ENCODE measurements around the gene SLC39A8.

The SLC39A8 gene

DNA sequence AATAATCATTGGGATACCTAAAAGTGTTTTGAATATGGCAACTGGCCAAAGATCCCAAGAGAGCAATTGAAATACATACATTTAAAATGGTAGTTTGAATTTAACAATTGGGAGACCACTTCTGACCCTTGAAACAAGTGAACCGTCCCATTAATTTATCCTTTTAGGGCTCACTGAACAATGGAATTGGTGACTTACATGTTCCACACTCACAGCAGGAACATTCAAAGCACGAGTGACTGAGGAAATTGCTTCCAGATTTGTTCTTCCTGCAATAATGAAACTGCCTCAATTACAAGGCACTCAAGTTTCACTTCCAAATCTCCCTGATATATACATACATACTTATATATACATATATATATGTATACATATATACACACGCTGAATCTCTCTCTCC lies 20.6 kb downstream of the SLC39A8 start (continued):
- TF ChIP-seq FEZF1 (tag by site-specific recombination; IDR thresholded peaks at IDR 0.05), result peak; percentile 35; the same call in 1 of the 2 replicates

DNA sequence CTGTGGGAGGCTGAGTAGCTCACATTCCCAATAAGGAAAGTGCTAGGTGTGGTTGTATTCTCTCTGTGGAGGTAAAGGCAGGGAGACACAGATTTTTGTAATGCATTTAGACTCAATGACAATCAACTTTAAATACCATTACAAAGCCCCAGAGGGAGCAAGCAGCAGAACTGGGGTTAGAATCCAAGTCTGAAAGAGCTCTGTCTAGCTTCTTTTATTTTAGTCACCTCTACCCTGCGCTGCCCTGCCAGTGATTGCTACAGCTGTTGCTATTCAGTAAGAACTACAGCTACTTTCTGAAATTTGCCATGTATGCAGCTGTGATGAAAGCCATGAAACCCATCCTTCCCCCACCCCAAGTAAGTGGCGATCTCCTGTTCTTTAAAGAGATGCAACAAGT lies 22.5 kb downstream of the SLC39A8 start:
- Histone ChIP-seq H3K9me3 (ENCODE audit: control insufficient read depth, insufficient read depth, low read depth, low read length) (no peaks in the 10 kb centered on the region), H3K4me3 (ENCODE audit: low read depth, low read length) (no peak overlapping the region), H3K36me3 (ENCODE audit: control insufficient read depth in 2 of 2, insufficient read depth in 1 of 2, low read length in 2 of 2) (no peaks in the 10 kb centered on the region), H3K4me1 (ENCODE audit: control insufficient read depth, insufficient read depth, low read length) (no peaks in the 10 kb centered on the region), H3K27ac (ENCODE audit: extremely low read depth, low read depth, low read length) (no peak overlapping the region)
- ChIA-PET POLR2A (interaction anchor here (1.6 kb wide), 1 partner anchor 22 kb away, joined by 3 read pairs; the partner anchor contains the start of gene SLC39A8), CTCF (interaction anchor here (1.5 kb wide), 1 partner anchor 23 kb away, joined by 5 read pairs; no protein-coding TSS in a partner anchor)
- TF ChIP-seq ZNF610 (tag by site-specific recombination; IDR thresholded peaks at IDR 0.05; ENCODE audit: borderline replicate concordance) (no peak), ZNF394 (tag by site-specific recombination; IDR thresholded peaks at IDR 0.05; ENCODE audit: borderline replicate concordance) (no peak), ZNF184 (tag by site-specific recombination; IDR thresholded peaks at IDR 0.05) (no peak), ZNF169 (tag by site-specific recombination; IDR thresholded peaks at IDR 0.05) (no peak), ZNF335 (tag by site-specific recombination; conservative IDR thresholded peaks at IDR 0.05) (no peak), ZNF501 (tag by site-specific recombination; IDR thresholded peaks at IDR 0.05) (no peak), OSR2 (tag by site-specific recombination; IDR thresholded peaks at IDR 0.05) (no peak), FEZF1 (tag by site-specific recombination; IDR thresholded peaks at IDR 0.05) (no peak), SP7 (tag by site-specific recombination; IDR thresholded peaks at IDR 0.05) (no peak)
- TF ChIP-seq, protein P1, sequence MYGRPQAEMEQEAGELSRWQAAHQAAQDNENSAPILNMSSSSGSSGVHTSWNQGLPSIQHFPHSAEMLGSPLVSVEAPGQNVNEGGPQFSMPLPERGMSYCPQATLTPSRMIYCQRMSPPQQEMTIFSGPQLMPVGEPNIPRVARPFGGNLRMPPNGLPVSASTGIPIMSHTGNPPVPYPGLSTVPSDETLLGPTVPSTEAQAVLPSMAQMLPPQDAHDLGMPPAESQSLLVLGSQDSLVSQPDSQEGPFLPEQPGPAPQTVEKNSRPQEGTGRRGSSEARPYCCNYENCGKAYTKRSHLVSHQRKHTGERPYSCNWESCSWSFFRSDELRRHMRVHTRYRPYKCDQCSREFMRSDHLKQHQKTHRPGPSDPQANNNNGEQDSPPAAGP (tag by site-specific recombination; IDR thresholded peaks at IDR 0.05), result no peak
- TF ChIP-seq, protein P2, sequence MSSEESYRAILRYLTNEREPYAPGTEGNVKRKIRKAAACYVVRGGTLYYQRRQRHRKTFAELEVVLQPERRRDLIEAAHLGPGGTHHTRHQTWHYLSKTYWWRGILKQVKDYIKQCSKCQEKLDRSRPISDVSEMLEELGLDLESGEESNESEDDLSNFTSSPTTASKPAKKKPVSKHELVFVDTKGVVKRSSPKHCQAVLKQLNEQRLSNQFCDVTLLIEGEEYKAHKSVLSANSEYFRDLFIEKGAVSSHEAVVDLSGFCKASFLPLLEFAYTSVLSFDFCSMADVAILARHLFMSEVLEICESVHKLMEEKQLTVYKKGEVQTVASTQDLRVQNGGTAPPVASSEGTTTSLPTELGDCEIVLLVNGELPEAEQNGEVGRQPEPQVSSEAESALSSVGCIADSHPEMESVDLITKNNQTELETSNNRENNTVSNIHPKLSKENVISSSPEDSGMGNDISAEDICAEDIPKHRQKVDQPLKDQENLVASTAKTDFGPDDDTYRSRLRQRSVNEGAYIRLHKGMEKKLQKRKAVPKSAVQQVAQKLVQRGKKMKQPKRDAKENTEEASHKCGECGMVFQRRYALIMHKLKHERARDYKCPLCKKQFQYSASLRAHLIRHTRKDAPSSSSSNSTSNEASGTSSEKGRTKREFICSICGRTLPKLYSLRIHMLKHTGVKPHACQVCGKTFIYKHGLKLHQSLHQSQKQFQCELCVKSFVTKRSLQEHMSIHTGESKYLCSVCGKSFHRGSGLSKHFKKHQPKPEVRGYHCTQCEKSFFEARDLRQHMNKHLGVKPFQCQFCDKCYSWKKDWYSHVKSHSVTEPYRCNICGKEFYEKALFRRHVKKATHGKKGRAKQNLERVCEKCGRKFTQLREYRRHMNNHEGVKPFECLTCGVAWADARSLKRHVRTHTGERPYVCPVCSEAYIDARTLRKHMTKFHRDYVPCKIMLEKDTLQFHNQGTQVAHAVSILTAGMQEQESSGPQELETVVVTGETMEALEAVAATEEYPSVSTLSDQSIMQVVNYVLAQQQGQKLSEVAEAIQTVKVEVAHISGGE (tag by site-specific recombination; conservative IDR thresholded peaks at IDR 0.05; ENCODE audit: low read depth), result no peak
- TF ChIP-seq, protein P3, sequence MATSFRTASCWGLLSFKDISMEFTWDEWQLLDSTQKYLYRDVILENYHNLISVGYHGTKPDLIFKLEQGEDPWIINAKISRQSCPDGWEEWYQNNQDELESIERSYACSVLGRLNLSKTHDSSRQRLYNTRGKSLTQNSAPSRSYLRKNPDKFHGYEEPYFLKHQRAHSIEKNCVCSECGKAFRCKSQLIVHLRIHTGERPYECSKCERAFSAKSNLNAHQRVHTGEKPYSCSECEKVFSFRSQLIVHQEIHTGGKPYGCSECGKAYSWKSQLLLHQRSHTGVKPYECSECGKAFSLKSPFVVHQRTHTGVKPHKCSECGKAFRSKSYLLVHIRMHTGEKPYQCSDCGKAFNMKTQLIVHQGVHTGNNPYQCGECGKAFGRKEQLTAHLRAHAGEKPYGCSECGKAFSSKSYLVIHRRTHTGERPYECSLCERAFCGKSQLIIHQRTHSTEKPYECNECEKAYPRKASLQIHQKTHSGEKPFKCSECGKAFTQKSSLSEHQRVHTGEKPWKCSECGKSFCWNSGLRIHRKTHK (tag by site-specific recombination; IDR thresholded peaks at IDR 0.05), result no peak
- TF ChIP-seq, protein P4, sequence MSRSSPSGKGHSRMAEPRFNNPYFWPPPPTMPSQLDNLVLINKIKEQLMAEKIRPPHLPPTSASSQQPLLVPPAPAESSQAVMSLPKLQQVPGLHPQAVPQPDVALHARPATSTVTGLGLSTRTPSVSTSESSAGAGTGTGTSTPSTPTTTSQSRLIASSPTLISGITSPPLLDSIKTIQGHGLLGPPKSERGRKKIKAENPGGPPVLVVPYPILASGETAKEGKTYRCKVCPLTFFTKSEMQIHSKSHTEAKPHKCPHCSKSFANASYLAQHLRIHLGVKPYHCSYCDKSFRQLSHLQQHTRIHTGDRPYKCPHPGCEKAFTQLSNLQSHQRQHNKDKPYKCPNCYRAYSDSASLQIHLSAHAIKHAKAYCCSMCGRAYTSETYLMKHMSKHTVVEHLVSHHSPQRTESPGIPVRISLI (tag by site-specific recombination; IDR thresholded peaks at IDR 0.05), result no peak
- TF ChIP-seq, protein P5, sequence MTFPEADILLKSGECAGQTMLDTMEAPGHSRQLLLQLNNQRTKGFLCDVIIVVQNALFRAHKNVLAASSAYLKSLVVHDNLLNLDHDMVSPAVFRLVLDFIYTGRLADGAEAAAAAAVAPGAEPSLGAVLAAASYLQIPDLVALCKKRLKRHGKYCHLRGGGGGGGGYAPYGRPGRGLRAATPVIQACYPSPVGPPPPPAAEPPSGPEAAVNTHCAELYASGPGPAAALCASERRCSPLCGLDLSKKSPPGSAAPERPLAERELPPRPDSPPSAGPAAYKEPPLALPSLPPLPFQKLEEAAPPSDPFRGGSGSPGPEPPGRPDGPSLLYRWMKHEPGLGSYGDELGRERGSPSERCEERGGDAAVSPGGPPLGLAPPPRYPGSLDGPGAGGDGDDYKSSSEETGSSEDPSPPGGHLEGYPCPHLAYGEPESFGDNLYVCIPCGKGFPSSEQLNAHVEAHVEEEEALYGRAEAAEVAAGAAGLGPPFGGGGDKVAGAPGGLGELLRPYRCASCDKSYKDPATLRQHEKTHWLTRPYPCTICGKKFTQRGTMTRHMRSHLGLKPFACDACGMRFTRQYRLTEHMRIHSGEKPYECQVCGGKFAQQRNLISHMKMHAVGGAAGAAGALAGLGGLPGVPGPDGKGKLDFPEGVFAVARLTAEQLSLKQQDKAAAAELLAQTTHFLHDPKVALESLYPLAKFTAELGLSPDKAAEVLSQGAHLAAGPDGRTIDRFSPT (tag by site-specific recombination; IDR thresholded peaks at IDR 0.05), result no peak
